ENCODE data around the gene MMEL1.
A peak's percentile ranks its signal among the peaks of the same experiment; 100 is the strongest.

MMEL1 gene

GRCh38 chr1:2589431-2590232, 43.2 kb downstream of the MMEL1 start:
- DNase-seq: no peak

GRCh38 chr1:2588661-2589430, 44.0 kb downstream of the MMEL1 start:
- DNase-seq: no peak

GRCh38 chr1:2587860-2588571, 44.8 kb downstream of the MMEL1 start:
- DNase-seq: no peak

GRCh38 chr1:2587071-2587859, 45.6 kb downstream of the MMEL1 start:
- DNase-seq: no peak

GRCh38 chr1:2586154-2587070, 46.4 kb downstream of the MMEL1 start, which contains the start of gene PRXL2B:
Gene PRXL2B, plus strand, starts transcription at chr1:2586777. Its CDS starts 109 bp downstream, at chr1:2586886.
- DNase-seq: peak; percentile 96 to 97

GRCh38 chr1:2585318-2586092, 47.3 kb downstream of the MMEL1 start:
- DNase-seq: peak; percentile 81 to 85

- no peak for DNase-seq
These were observed 48.0 kb downstream of the MMEL1 start for GRCh38 chr1:2584686-2585317.

- DNase-seq: peak; percentile 56 to 65
These were observed 48.9 kb downstream of the MMEL1 start for GRCh38 chr1:2583871-2584351.

- DNase-seq: no peak
These were observed 49.5 kb downstream of the MMEL1 start for GRCh38 chr1:2583331-2583791.

- no peak for DNase-seq
These were observed 50.4 kb downstream of the MMEL1 start for GRCh38 chr1:2582391-2582790.

- DNase-seq: no peak
These were observed 52.1 kb downstream of the MMEL1 start for GRCh38 chr1:2580691-2581090.

GRCh38 chr1:2578758-2579118, 54.1 kb downstream of the MMEL1 start:
- DNase-seq: peak in 1 of 2 donors; percentile 56

GRCh38 chr1:2577565-2578075, 55.2 kb downstream of the MMEL1 start:
- peak; percentile 51 to 75 for DNase-seq

GRCh38 chr1:2575801-2576663, 56.8 kb downstream of the MMEL1 start:
- DNase-seq: no peak

GRCh38 chr1:2574350-2574749, 58.5 kb downstream of the MMEL1 start:
- no peak for DNase-seq

GRCh38 chr1:2573250-2573920, 59.4 kb downstream of the MMEL1 start:
- DNase-seq: no peak

GRCh38 chr1:2571348-2571747, 61.5 kb downstream of the MMEL1 start:
- DNase-seq: no peak

- no peak for DNase-seq
These were observed 62.5 kb downstream of the MMEL1 start for GRCh38 chr1:2570332-2570731.

Measured in CD4-positive, alpha-beta T cell treated with Interferon alpha-2 for 1 hour (primary cell).